GM06990 (cell line): ENCODE results near the gene SLC2A13.
"Not testable (repeated sequence)": the region's sequence is repeated elsewhere in the genome, so short reads cannot be mapped to it uniquely, and the experiment has no call there.

ENCODE experiments used
- DNase-seq: peaks from one replicate; pipeline ENCODE4 v3.0.0-alpha.2; 2011; ENCODE audit not compliant: insufficient read length; ENCODE audit errors: extremely low read depth
- H3K27me3 ChIP-seq: replicated peaks from 2 replicates; pipeline ENCODE4 v1.6.0; 2011; ENCODE audit warnings: low read length; ENCODE audit not compliant: control insufficient read depth, insufficient read depth
- H3K36me3 ChIP-seq: 2 replicates; pipeline ENCODE4 v1.5.1; 2011; ENCODE audit warnings: low read length; ENCODE audit not compliant: control insufficient read depth, insufficient read depth
- H3K4me3 ChIP-seq: replicated peaks from 2 replicates; pipeline ENCODE4 v1.5.1; 2011; ENCODE audit warnings: low read depth, mild to moderate bottlenecking, control low read depth, low read length
- TF ChIP-seq, protein P1 (sequence below): IDR thresholded peaks from 2 replicates; pipeline ENCODE4 v1.5.1; 2011; ENCODE audit warnings: low read length, control low read depth, mild to moderate bottlenecking, inconsistent platforms; ENCODE audit not compliant: insufficient read depth, poor library complexity, severe bottlenecking

The SLC2A13 gene

GRCh38 chr12:39798429-39798828, 307.5 kb downstream of the SLC2A13 start:
- Histone ChIP-seq H3K4me3 (no peak overlapping the region), H3K27me3 (no peaks in the 10 kb centered on the region), H3K36me3 (no peaks in the 10 kb centered on the region)
- TF ChIP-seq, protein P1, sequence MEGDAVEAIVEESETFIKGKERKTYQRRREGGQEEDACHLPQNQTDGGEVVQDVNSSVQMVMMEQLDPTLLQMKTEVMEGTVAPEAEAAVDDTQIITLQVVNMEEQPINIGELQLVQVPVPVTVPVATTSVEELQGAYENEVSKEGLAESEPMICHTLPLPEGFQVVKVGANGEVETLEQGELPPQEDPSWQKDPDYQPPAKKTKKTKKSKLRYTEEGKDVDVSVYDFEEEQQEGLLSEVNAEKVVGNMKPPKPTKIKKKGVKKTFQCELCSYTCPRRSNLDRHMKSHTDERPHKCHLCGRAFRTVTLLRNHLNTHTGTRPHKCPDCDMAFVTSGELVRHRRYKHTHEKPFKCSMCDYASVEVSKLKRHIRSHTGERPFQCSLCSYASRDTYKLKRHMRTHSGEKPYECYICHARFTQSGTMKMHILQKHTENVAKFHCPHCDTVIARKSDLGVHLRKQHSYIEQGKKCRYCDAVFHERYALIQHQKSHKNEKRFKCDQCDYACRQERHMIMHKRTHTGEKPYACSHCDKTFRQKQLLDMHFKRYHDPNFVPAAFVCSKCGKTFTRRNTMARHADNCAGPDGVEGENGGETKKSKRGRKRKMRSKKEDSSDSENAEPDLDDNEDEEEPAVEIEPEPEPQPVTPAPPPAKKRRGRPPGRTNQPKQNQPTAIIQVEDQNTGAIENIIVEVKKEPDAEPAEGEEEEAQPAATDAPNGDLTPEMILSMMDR = no peak
- DNase-seq = no peak

GRCh38 chr12:39795481-39795880, 310.4 kb downstream of the SLC2A13 start:
- TF ChIP-seq, protein P1 = no peak
- Histone ChIP-seq H3K36me3 (no peaks in the 10 kb centered on the region), H3K27me3 (no peaks in the 10 kb centered on the region), H3K4me3 (no peak overlapping the region)
- no peak for DNase-seq

- TF ChIP-seq, protein P1 = no peak
- Histone ChIP-seq H3K4me3 (no peak overlapping the region), H3K27me3 (no peaks in the 10 kb centered on the region), H3K36me3 (no peaks in the 10 kb centered on the region)
- no peak for DNase-seq
Observed at GRCh38 chr12:39792938-39793337, 312.9 kb downstream of the SLC2A13 start.

DNA sequence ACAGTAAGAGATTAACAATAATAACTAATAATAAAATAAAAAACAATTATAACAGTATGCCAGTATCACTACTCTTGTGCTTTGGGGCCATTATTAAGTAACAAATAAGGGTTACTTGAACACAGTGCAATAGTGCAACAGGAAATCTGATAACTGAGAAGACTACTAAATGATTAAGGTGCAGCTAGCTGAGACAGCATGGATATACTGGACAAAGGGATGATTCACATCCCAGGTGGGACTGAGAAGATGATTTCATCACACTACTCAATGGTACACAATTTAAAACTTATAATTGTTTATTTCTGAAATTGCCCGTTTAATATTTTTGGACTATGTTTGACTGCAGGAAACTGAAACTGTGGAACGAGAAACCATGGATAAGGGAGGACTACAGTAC, 317.6 kb downstream of the SLC2A13 start:
- H3K27me3 ChIP-seq = no peaks in the 10 kb centered on the region
- no peaks in the 10 kb centered on the region for H3K36me3 ChIP-seq
- no peak for DNase-seq
- no peak overlapping the region for H3K4me3 ChIP-seq
- TF ChIP-seq, protein P1 = no peak

DNA sequence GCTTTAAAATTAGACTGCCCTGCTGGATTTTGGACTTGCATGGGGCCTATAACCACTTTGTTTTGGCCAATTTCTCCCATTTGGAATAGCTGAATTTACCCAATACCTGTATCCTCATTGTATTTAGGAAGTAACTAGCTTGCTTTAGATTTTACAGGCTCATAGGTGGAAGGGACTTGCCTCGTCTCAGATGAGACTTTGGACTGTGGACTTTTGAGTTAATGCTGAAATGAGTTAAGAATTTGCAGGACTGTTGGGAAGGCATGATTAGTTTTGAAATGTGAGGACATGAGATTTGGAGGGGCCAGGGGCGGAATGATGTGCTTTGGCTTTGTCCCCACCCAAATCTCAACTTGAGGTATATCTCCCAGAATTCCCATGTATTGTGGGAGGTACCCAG, 320.1 kb downstream of the SLC2A13 start:
- H3K36me3 ChIP-seq, H3K4me3 ChIP-seq, DNase-seq, H3K27me3 ChIP-seq: not testable (repeated sequence)

GRCh38 chr12:39782026-39782545, 323.8 kb downstream of the SLC2A13 start:
- Histone ChIP-seq H3K27me3 (no peaks in the 10 kb centered on the region), H3K4me3 (no peak overlapping the region), H3K36me3 (no peaks in the 10 kb centered on the region)
- DNase-seq = no peak
- TF ChIP-seq, protein P1 = no peak
